HepG2 (cell line): ENCODE measurements around the gene SMDT1. TPM values are rescaled to one million over a fixed set of nuclear protein-coding genes. Genes with fewer than 3 reads are reported as not detected.

Source experiments
- ATAC-seq: fragments of 200-7000 bp; cut with Tn5 transposase; 3 replicates; pipeline ENCODE4 v1.9.1; 2020; ENCODE audit warnings: mild to moderate bottlenecking, moderate library complexity
- BruUV-seq: library from RNA; stranded (reverse); fragments of 400-500 nt; replicated peaks from 2 replicates; lab custom pipeline; 2021; lab: Mats Ljungman, UMichigan
- CTCF ChIA-PET: fragments of 300-600 bp; formaldehyde crosslinking; extraction: SDS; loops from one replicate; lab custom pipeline; 2021; ENCODE audit warnings: low total read pairs, inconsistent platforms, low intra/inter-chr PET ratio; lab: Yijun Ruan, JAX
- POLR2A ChIA-PET: fragments of 350-600 bp; sonication (Branson Sonifier 250); formaldehyde crosslinking; loops from one replicate; lab custom pipeline; 2020; ENCODE audit warnings: antibody characterized with exemption, inconsistent platforms; lab: Yijun Ruan, JAX
- DNase-seq: peaks from one replicate; pipeline ENCODE4 v3.0.0-alpha.2; 2015; ENCODE audit warnings: low spot score
- FAIRE-seq: peaks from 3 replicates; lab custom pipeline; 2011; peaks lifted over from hg19 to GRCh38; lab: Jason Lieb, UNC
- H2AFZ ChIP-seq: one replicate; pipeline ENCODE4 v1.6.1; 2011; ENCODE audit warnings: low read length, inconsistent platforms
- H3K27ac ChIP-seq: fragments of 300-600 bp; 3 replicates; pipeline ENCODE4 v1.8.0; 2011; ENCODE audit warnings: mixed run types, mild to moderate bottlenecking, mixed read lengths, low read length, inconsistent platforms; ENCODE audit not compliant: insufficient read depth; ENCODE audit errors: extremely low read length
- H3K27me3 ChIP-seq, 2 experiments: fragments of 200-600 bp in 1 of 2; 2 replicates in 1 of 2; 3 replicates in 1 of 2; pipeline versions ENCODE4 v1.6.0 to v1.8.0; 2011; ENCODE audit warnings: low read length in 2 of 2, mild to moderate bottlenecking in 2 of 2, moderate library complexity in 2 of 2, inconsistent platforms in 1 of 2; ENCODE audit not compliant: insufficient read depth in 2 of 2, control insufficient read depth in 1 of 2
- H3K36me3 ChIP-seq, 2 experiments: fragments of 200-600 bp in 1 of 2; replicated peaks in 1 of 2; 2 replicates in 1 of 2; 3 replicates in 1 of 2; pipeline versions ENCODE4 v1.5.1 to v1.8.0; 2011; ENCODE audit warnings: low read length in 2 of 2, inconsistent platforms in 1 of 2; ENCODE audit not compliant: insufficient read depth in 2 of 2, control insufficient read depth in 1 of 2
- H3K4me1 ChIP-seq: 2 replicates; pipeline ENCODE4 v1.5.1; 2012; ENCODE audit warnings: low read length, inconsistent platforms; ENCODE audit not compliant: insufficient read depth
- H3K4me2 ChIP-seq: 2 replicates; pipeline ENCODE4 v1.6.0; 2011; ENCODE audit warnings: low read depth, low read length, inconsistent platforms
- H3K4me3 ChIP-seq, 3 experiments: fragments of 200-600 bp in 1 of 3; sonication (generic), shearing (Covaris generic) in 1 of 3; replicated peaks in 1 of 3; 2 replicates each; pipeline ENCODE4 v1.5.1; 2011 to 2016; ENCODE audit warnings: low read length in 3 of 3, inconsistent platforms in 2 of 3, low read depth in 2 of 3, mild to moderate bottlenecking in 2 of 3, control low read depth in 1 of 3, mixed read lengths in 1 of 3; ENCODE audit not compliant: insufficient read depth in 1 of 3
- H3K79me2 ChIP-seq: one replicate; pipeline ENCODE4 v1.6.1; 2011; ENCODE audit warnings: low read length, inconsistent platforms; ENCODE audit not compliant: insufficient read depth
- H3K9ac ChIP-seq: 2 replicates; pipeline ENCODE4 v1.6.0; 2011; ENCODE audit warnings: mild to moderate bottlenecking, low read depth, low read length, inconsistent platforms; ENCODE audit not compliant: insufficient read depth
- H3K9me3 ChIP-seq: 2 replicates; pipeline ENCODE4 v1.5.1; 2012; ENCODE audit warnings: mild to moderate bottlenecking, low read length
- H4K20me1 ChIP-seq: 2 replicates; pipeline ENCODE4 v1.6.0; 2011; ENCODE audit warnings: inconsistent platforms, mild to moderate bottlenecking, low read length, moderate library complexity; ENCODE audit not compliant: insufficient read depth
- ATF4 ChIP-seq, 2 experiments: fragments of 450-650 bp in 1 of 2; sonication (generic) in 1 of 2; formaldehyde crosslinking; IDR thresholded peaks; 2 replicates each; pipeline versions ENCODE4 v1.5.0 to v1.8.0; 2020 to 2022; ENCODE audit warnings: mild to moderate bottlenecking in 1 of 2, missing genetic modification reagents in 1 of 2
- HIVEP1 ChIP-seq: sonication (generic); formaldehyde crosslinking; IDR thresholded peaks from 2 replicates; pipeline ENCODE4 v1.4.0; 2020; ENCODE audit warnings: mild to moderate bottlenecking, missing genetic modification reagents
- ZMAT5 ChIP-seq: sonication (generic); formaldehyde crosslinking; IDR thresholded peaks from 2 replicates; pipeline ENCODE4 v1.5.0; 2020; ENCODE audit warnings: mild to moderate bottlenecking, low read depth, missing genetic modification reagents, borderline replicate concordance
- ZNF768 ChIP-seq: sonication (generic); formaldehyde crosslinking; IDR thresholded peaks from 2 replicates; pipeline ENCODE4 v1.4.0; 2020; ENCODE audit warnings: missing genetic modification reagents
- WGBS: methylation state at CpG from one replicate; pipeline ENCODE4 v1.1.6; 2017; ENCODE audit warnings: low lambda C conversion rate; 5-methylcytosine and 5-hydroxymethylcytosine counted together
- in situ Hi-C: cut with HindIII; loops from 2 replicates; pipeline ENCODE4 v1.10.0; 2017; ENCODE audit warnings: low pct_unique_long_range_greater_than_20kb; ENCODE audit not compliant: extremely low pct_ligation_motif_present
- intact Hi-C: fragments of 100-400 bp; cut with micrococcal nuclease; formaldehyde crosslinking; loops from one replicate; pipeline ENCODE4 v1.10.0; 2022; ENCODE audit not compliant: unreplicated experiment
- polyA plus RNA-seq, 8 experiments: library from polyadenylated mRNA; depleted of rRNA in 3 of 8; stranded (reverse) in 7 of 8; unstranded in 1 of 8; fragments of >200 nt; fragmentation: Illumina TruSeq in 4 of 8; extraction: Trizol in 4 of 8; gene quantifications; 2 replicates each; pipeline versions ENCODE4 v1.2.1 to v1.2.3, GENCODE V29; 2011 to 2016; ENCODE audit warnings: low read depth in 4 of 8, missing spikeins in 1 of 8, mixed read lengths in 1 of 8; ENCODE audit not compliant: insufficient read depth in 1 of 8
- total RNA-seq, 5 experiments: library from RNA; depleted of rRNA; stranded (reverse); fragments of >200 nt; fragmentation: Illumina TruSeq; extraction: Trizol; gene quantifications; 2 replicates each; pipeline ENCODE4 v1.2.3, GENCODE V29; 2016; ENCODE audit warnings: low read depth in 1 of 5

The SMDT1 gene
- total and polyA plus RNA-seq, 2 of the 13 experiments (the other 11 are each of a cell fraction or from before 2014, with no cell fraction given) = 8.3 to 26.6 TPM

- in situ Hi-C loops = no loop called here
- Histone ChIP-seq H3K4me3 (no peak overlapping the region), H4K20me1 (no peaks in the 10 kb centered on the region), H3K27ac (no peak overlapping the region), H3K79me2 (peaks cover 11% of the 10 kb centered on the region), H2AFZ (no peak overlapping the region), H3K27me3 (no peaks in the 10 kb centered on the region; a peak in 2 of 5 replicates), H3K4me1 (peaks cover 34% of the 10 kb centered on the region), H3K4me2 (no peak overlapping the region), H3K36me3 (0 out of 5 replicates have a peak, but pooled peaks cover 0 to 3% of the 10 kb centered on the region in 2 experiments), H3K9ac (no peak overlapping the region), H3K9me3 (no peaks in the 10 kb centered on the region)
- DNase-seq = no peak
- FAIRE-seq = no peak
- TF ChIP-seq ZMAT5 (no peak), HIVEP1 (0 out of 2 replicates have a peak, but pooled peaks have one; percentile 19), ZNF768 (0 out of 2 replicates have a peak, but pooled peaks have one; percentile 19), ATF4 (CRISPR knock-in tag; IDR thresholded peaks at IDR 0.05) (0 out of 4 replicates have a peak, but pooled peaks of 1 of the 2 experiments have one; percentile 22)
- 63% methylated on average over 9 of the region's 20 CpGs for WGBS
- no peak for ATAC-seq
- POLR2A ChIA-PET = interaction anchor here (2.1 kb wide), 1 partner anchor 14 kb away, joined by 12 read pairs; the partner anchor contains the start of gene NDUFA6
- CTCF ChIA-PET = no interaction called here
- no TSS peak for BruUV-seq
- intact Hi-C loops = no loop called here
These were observed 2.6 kb upstream of the SMDT1 start for GRCh38 chr22:42076764-42077485.
